M059J (cell line): ENCODE measurements around the gene CAND2. TPM values are rescaled to one million over a fixed set of nuclear protein-coding genes. Genes with fewer than 3 reads are reported as not detected.

Experiments
- DNase-seq: peaks from one replicate; pipeline ENCODE4 v3.0.0-alpha.2; 2012; ENCODE audit warnings: low read depth
- total RNA-seq: library from RNA; depleted of rRNA; stranded (reverse); fragments of >200 nt; shearing (Covaris generic); gene quantifications from 2 replicates; pipeline ENCODE4 v1.2.3, GENCODE V29; 2014; rRNA removed

The CAND2 gene
- total RNA-seq, result 1.5 and 4.0 TPM in 2 replicates

DNA sequence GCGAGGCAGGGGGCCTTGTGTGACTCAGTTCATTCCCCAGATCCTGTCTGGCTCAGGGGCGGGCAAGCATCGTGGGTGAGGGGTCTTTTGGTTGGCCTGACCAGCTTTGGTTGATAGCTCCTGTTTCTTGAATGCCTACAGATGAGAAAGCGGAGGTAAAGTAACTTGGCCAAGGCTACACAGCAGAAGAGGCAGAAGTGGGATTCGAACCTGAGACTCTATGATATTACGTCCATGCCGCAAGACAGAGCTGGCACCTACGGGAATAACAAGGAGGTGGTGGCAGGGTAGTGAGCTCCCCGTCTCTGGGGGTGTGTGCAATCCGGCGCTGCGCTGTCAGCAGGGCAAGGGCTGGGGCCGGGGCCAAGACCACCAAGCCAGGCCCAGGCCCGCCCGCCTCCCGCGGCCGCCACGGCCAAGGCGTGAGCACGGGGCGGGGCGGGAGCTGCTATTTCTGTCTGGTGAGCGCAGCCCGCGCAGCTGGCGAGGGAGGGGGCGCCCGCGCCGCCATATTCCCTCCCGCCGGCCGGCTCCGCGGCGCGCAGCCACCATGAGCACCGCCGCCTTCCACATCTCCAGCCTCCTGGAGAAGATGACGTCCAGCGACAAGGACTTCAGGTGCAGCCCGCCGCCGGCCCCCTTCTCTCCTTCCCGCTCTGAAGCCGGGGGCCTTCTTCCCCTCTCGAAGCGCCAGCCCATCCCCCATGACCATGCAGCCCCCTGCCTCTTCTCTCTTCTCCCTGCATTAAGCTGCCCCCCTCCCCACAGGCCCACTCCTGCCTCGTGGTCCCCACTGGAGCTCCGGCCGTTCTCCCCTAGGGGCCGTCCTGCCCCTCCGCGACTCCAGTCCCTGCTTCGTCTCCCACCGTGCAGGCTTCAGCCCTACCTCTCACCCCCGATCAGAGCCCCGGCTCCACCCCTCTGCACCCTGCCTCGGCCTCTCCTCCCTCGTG is at the start of gene CAND2:
Gene CAND2, plus strand, starts transcription at position 510 of the 953 bp plus-strand sequence. Its CDS starts 41 bp downstream, at position 551.
- DNase-seq, result peak; percentile 33

DNA sequence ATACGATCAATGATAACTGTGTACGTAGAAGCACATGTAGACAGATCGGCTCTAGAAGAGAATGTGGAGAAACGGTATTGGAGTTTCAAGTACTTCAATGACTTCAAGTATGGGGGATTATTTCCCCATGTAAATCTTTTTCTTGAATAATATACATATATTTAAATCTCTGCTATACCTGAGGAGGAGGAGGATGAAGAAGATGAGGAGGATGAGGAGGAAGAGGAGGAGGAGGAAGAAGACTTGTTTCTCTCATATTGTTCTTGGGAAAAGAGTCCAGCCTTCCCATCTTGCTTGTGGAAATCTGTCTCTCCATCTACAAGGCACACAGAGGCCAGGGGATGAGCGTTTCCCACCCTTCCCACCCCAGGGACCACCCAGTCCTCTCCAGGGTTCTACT is 48.0 kb upstream of the CAND2 start:
- DNase-seq, result no peak

DNA sequence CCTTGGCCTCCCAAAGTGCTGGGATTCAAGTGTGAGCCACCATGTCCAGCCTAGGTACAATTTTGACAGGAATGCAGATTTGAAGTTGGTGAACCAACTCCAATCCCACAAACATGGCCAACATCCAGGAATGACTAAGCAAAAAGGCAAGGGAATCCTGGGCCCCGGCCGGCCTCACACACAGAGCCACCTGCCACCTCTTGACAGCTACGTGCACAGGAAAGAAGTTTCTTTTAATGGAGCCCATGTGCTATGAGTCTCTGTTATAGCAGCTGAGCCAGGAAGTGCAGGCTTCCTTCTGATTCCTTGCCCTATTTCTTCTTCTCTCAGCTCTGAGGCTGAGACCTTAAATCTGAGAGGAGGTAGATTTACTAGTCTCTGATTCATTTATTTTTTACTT is 46.3 kb upstream of the CAND2 start:
- peak; percentile 94 for DNase-seq

DNA sequence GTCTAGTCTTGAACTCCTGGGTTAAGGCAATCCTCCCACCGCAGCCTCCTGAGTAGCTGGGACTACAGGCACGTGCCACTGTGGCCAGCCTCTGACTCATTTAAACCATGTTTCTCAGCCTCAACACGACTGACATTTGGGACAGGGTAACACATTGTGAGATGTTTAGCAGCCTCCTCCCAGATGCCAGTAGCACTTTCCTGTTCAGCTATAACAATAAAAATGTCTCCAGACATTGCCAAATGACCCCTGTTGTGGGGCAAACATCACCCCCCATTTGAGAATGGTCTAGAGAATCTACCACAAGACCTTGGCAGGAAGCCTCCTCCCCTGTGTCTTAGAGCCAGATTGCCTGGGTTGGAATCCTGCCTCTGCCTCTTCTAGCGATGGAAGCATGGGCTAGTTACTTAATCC is 45.8 kb upstream of the CAND2 start:
- DNase-seq, result peak; percentile 96

DNA sequence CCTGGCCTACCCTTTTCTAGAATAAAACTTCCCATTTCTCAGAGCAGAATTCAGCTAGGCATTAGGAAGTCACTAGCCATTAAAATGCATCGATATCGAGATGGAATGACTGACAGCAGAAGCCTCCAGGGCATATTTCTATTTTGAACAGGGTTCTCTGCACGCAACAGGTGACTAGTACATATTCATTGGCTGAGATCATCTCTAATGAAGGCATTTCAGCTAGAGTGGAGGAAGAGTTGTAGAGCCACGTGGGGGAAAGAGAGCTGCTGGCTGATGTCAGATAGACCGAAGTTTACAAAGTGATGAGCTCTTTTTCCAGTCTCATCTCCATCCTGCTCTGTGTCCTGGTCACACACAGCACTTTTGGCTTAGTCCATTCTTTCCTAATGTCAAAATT is 44.9 kb upstream of the CAND2 start:
- DNase-seq, result peak; percentile 91

DNA sequence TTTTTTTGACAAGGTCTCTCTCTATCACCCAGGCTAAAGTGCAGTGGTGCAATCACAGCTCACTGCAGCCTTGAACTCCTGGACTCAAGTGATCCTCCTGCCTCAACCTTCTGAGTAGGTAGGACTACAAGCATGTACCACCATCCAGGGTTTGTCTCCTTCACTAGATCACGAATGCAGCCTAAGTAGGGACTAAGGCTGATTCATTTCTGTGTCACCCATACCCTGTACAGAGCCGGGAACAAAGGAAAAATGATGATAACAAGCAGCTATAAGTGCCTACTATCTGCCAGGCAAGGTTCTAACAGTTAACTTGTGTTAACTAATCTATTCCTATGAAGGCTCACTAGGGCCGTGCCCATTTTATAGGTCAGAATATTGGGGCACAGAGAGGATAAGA is 44.4 kb upstream of the CAND2 start:
- peak; percentile 44 for DNase-seq

DNA sequence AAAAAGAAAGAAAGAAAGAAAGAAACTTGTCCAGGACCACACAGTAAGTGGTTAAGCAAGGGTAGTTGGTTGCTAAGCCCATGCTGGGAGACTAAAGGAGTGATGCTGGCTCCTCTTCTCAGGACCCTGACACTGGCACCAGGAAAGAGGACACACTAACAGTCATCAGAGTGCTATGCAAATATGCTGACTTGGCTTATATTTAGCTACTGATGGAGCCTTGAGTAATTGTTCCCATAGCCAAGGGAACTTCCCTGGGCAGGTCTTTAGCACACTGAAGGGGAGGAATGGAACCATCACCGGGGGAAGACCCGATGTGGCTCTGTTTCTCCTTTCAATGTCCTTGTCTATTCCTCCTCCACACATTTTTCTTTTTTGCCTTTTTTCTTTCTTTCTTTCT is 43.7 kb upstream of the CAND2 start:
- peak; percentile 61 for DNase-seq

DNA sequence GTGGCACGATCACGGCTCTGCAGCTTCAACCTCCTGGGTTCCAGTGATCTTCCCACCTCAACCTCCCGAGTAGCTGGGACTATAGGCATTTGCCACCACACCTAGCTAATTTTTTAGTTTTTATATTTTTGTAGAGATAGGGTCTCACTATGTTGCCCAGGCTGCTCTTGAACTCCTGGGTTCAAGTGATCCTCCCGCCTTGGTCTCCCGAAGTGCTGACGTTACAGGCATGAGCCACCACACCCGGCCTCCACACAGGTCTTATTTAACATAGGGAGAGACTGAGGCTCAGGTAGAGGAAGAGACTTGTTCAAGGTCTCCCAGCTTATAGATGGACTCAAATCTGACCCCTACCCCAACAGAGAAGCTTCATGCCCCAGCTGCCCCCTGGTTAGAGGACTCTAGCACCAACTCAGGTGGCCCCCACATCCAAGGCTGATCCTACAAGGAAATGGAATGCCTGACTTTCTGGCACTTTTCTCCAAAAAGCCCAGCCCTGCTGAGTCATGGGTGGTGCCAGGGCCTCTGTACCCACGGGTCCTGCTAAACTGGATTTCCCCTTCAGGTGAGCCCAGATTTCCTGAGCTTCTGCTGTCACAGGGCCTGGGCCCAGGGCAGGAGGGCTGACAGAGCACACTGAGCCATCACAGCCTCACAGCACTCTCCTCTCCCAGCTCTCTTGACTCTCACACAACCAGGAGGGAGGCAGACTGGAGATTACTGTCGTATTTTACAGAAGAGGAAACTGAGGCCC is 43.0 kb upstream of the CAND2 start:
- DNase-seq, result peak; percentile 40

DNA sequence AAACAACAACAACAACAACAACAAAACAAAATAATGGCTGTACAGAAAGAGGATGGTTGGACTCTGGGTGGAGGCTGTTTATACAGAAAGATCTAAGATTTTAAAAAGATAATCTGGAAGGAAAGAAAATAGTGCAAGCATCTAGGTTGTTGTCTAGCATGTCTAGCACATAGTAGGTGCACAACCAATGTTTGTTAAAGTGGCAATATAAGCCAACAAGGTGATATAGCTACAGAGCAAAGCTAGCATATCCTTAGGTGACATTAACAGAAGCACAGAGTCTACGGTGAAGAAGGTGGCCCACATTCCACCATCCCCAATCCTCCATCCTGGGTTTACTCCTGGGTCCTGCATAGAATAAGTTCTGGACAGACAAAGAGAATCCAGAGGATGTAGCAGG is 42.2 kb upstream of the CAND2 start:
- no peak for DNase-seq

DNA sequence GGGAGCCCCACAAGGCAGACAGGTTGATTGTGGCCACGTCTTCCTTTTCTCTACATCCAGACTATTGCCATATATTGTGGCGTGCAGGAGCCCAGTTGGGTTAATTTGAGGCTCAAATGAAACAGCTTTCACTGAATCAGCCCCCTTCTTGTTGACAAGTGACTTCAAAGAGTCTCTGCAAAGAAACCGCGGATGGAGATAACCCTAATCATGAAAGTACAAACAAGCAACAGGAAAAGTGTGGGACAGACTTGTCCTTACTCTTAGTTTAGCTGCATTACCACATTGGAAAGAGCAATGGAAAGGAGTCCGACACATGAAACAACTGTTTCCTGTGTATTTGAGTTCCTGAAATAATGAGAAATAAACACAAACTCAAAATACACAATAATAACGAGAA is 40.7 kb upstream of the CAND2 start:
- no peak for DNase-seq

DNA sequence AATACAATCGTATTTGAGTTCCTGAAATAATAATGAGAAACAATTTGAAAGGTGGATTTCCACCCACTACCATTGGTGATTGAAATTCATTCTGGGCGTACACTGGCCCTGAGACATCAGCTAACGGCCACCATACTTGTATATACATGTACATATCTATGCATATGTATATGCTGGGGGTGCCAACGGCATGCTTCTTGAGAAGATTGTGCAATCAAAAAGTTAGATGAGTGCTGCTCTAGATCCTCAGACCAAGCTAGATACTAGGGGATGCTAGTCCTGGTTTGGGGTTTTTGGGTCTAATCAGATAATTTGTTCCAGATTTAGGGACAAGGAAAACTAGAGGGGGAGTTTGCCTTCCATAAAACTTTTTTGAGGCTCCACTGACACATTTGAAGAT is 40.3 kb upstream of the CAND2 start:
- no peak for DNase-seq

DNA sequence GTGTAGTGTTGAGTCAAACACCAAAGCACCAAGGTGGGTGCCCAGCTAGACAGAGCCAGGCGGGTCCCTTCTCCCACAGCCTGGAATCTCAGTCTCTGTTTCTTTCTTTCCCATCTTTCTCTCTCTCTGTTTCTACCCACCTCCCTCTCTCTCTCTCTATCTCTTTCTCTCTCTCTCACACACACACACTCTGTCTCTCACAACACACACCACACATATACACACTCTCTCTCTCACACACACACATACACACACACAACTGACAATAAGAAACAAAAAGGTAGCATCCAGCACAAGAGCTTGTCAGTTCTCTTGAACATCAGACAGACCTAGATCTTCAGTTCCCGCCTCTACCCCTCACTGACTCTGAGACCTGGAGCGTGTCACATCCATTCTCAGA is 39.8 kb upstream of the CAND2 start:
- DNase-seq, result no peak

DNA sequence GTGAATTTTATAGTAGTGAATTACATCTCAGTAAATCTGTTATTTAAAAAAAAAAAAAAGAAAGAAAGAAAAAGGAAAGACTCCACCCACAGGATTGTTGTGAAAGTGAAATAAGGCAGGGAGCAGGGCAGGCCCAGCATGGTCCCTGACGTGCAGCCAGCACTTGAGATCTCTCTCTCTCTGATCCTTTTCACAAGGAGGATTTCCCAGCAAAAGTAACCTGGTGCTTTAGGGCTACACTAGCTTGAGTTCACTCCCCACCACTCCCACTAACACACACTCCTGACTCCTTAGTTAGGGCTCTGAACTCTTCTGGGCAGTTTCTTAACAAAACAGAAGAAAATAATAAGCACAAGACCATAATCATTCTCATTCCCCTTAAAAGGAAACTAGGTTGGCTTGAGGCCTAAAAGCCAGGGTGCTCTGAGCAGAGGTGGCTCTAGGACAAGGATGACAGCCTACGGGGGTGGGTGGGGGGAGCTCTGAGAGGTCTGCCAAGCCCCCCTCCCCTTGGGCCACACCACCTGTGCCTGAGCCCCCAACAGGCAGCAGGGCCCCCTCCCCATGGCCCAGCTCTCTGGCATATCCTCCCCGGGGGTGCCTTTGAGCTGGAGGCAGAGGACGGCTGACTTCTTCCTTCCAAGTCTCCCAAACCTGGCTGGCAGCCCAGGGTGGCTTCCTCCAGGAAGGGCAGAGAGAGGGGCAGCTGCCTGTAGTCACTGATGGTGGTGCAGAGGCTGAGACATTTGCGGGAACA is 38.3 kb upstream of the CAND2 start:
- DNase-seq, result peak; percentile 70

DNA sequence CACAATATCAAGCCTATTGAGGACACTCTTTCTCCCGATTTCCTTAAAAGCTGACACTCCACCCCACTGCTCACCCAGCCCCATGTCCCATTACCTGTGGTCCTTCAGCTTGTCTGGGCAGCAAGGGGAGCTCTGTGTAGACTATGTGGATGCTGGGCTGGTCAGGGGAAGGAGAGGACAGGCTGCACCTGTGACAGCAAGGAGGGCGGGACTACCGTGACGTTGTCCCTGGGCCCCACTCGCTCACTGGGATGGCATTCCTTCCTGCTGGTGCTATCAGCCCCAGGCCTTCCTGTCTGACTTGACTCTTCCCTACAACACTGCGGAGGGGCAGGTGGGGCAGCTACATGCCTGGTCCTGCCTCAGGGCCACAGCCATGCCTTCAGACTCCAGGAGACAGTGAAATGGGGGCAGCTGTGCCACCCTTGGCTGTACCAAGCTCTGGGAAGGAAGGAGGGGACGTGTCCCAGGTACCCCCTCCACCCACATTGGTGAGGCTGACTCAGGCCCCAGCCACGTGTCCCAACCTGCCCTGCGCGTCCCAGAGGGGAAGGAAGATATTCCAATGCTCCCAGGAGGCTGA is 37.3 kb upstream of the CAND2 start, which contains the start of gene TMEM40:
Gene TMEM40, minus strand, starts transcription at position 163 of the 583 bp plus-strand sequence. CDS start 9,427 bp downstream, outside the sequence.
- DNase-seq, result peak; percentile 79

DNA sequence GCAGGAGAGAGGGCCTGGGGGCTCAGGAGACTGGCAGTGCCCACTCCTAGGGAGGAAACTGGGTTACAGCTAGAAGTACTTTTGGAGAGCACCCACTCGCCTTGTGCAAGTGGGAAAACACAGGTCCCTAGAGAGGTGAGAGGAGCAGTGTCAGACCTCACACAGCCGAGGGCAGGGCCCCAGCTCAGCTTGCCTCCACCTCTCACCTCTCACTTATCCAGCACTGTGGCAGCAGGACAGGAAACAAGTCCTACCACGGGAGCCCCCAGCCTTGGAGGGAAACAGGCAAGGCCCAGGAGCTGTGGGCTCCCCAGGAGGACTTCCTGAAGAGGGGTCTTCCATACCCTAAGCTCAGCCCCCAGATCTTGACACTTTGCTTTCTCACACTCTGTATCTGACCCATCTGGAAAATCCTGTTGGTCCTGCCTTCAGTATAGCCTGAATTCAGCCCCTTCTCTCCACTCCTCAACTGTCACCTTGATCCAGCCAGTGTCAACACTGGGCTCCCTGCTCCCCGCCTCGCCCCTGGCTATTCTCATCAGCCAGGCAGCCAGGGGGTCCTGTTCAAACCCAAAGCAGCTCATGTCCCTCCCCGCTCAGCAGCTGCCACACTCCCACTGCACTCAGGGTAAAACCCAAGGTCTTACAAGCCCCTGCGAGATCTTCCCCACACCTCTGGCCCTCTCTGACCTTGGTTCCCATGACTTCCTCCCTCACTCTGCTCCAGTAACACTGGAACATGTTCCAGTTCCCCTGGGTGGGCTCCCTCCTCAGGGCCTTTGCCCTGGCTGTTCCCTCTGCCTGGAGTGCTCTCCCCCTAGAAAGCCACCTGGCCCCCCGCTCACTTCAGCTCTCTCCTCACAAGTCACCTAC is 36.6 kb upstream of the CAND2 start:
- no peak for DNase-seq

DNA sequence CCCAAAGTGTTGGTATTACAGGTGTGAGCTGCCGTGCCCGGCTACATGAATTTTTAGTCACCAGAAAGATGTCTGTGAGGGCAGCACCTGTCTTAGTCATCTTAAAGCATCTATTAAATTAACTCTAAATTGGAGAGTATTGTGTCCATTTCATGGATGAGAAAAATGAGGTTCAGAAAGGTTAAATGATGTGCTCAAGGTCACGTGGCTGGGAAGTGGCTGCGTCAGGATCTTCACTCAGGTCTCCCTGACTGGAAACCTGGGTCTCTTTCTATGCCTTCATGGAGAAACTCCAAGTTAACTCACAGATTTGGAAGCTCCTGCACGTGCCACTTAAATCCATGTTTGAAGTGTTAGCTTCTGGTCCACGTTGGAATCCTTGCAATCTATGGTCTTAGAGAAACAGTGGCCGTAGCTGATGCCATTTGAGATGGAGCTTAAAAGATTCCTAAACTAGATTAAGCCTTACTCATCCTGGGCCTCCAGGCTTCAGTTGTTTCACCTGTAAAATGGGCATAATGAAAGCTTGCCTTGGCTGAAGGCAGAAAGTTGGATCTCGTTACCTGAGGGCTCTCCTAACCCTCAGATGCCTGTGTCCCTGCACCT is 32.2 kb upstream of the CAND2 start:
- no peak for DNase-seq

DNA sequence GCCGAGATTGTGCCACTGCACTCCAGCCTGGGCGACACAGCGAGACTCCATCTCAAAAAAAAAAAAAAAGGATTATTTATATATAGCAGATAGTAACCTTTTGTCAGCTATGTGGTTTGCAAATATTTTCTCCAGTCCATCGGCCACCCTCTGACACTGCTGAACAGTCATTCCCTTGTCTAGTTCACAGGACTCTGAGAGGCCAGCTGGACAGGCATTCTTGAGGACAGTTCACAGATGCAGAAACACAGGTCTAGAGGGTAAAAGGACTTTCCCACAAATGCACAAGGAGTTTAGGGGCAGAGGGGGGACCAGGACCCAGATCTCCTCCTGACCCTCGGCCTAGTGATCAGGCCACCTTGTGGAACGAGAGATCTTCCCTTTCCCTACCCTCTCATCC is 29.9 kb upstream of the CAND2 start:
- peak; percentile 30 for DNase-seq

DNA sequence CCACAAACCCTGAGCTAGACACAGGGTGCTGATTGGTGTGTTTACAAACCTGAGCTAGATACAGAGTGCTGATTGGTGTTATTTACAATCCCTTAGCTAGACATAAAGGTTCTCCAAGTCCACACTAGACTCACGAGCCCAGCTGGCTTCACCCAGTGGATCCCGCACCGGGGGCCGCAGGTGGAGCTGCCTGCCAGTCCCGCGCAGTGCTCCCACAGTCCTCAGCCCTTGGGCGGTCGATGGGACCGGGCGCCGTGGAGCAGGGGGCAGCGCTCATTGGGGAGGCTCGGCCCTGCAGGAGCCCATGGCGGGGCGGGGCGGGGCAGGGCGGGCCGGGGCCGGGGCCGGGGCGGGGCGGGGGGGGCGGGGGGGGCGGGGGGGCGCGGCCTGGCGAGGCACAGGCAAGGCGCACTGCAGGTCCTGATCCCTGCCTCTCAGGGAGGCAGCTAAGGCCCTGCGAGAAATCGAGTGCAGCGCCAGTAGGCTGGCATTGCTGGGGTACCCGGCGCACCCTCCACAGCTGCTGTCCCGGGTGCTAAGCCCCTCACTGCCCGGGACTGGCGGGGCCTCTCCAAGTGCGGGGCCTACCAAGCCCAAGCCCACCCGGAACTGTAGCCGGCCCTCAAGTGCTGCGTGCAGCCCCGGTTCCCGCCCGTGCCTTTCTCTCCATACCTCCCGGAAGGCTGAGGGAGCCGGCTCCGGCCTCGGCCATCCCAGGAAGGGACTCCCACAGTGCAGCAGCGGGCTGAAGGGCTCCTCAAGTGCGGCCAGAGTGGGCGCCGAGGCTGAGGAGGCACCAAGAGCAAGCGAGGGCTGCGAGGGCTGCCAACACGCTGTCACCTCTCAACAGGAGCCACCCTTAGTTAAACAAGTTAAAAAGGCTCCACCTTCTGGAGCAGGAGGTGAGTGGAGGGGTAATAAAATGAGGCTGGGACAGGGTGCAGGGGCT is 27.6 kb upstream of the CAND2 start:
- DNase-seq, result no peak

DNA sequence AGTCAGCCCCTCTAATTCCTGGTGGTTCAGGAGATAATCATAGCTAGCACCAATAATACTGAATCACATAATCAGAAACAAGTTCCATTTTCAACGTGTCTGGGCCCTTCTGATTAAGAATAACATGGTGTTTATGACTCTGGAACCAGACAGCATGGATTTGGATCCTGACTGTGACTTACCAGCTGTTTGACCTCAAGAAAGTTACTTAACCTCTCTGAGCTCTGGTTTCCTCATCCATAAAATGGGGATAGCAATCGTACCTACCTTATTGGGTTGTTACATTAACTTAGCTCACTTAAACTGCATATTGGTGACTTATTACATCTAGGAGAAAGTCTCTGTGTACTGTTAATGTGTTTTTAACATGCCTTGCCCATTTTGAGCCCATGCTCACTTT is 26.7 kb upstream of the CAND2 start:
- DNase-seq, result no peak
